Effector memory CD8-positive, alpha-beta T cell (primary cell): ENCODE results near the gene TEPSIN.

Experiments used
- ATAC-seq: fragments of 150-1000 bp; cut with Tn5 transposase; replicated peaks from 2 replicates; pipeline ENCODE4 v1.10.0; 2021; ENCODE audit warnings: mild to moderate bottlenecking, moderate library complexity
- DNase-seq, 3 experiments: peaks; one replicate each; pipeline ENCODE4 v3.0.0; 2021
- H3K27ac Mint-ChIP-seq, 2 donors: one replicate each; pipeline ENCODE4 v1.8.0; 2022; ENCODE audit warnings: mild to moderate bottlenecking in 2 of 2, mixed read lengths in 2 of 2, moderate library complexity in 2 of 2
- H3K27me3 Mint-ChIP-seq, 2 donors: one replicate each; pipeline ENCODE4 v1.8.0; 2022; ENCODE audit warnings: mixed read lengths in 2 of 2
- H3K36me3 Mint-ChIP-seq: one replicate; pipeline ENCODE4 v1.8.0; 2022; ENCODE audit warnings: mild to moderate bottlenecking, moderate library complexity, mixed read lengths; ENCODE audit not compliant: insufficient read depth
- H3K4me1 Mint-ChIP-seq, 2 donors: one replicate each; pipeline ENCODE4 v1.8.0; 2022; ENCODE audit warnings: low read depth in 2 of 2, mixed read lengths in 2 of 2
- H3K4me3 Mint-ChIP-seq, 2 donors: one replicate each; pipeline ENCODE4 v1.8.0; 2022; ENCODE audit warnings: mild to moderate bottlenecking in 2 of 2, mixed read lengths in 2 of 2, moderate library complexity in 2 of 2
- H3K9me3 Mint-ChIP-seq, 2 donors: one replicate each; pipeline ENCODE4 v1.8.0; 2022; ENCODE audit warnings: mixed read lengths in 2 of 2

The TEPSIN gene

DNA sequence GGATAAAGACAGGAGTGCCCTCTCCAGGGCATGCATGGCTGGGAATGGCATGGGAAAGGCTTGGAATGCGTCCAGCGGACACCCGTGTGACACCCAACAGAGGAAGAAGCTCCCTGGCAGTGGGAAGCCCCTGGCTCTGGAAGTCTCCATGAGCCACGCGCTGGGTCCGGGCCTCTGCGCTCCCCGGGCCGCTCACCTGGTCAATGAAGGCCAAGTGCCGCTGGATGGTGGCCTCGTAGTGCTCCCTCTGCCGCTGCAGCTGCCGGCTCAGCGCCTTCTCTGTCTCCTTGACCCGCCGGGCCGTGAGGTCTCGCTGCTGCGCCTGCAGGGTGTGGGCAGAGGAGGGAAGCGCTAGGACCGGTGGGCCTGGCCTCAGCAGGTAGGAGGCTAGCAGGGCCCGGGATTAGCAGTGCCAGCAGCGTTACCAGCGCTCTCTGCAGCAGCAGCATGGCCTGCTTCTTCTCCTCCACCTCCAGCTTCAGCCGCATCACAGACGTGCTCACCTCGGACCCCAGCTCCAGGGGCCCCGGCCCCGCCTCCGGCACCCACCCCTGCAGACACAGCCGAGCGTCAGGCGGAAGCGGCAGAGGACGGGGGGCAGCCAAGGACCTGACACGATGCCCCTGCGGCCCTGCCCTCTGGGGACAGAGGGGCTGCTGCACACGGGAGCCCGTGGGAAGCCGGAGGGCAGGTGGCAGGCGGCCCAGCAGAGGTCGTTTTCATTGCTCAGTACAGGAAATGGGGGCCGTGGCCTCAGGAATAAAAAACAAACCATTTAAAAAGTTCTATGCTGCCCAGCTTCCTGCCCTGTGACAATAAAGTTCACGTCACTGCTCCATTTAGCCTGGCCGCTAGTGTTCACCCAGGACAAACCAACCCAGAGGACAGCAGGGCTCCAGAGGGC, 42.1 kb downstream of the TEPSIN start:
- H3K4me3 Mint-ChIP-seq, result no peak overlapping the region
- no peaks in the 10 kb centered on the region for H3K9me3 Mint-ChIP-seq
- peaks cover 5% of the 10 kb centered on the region for H3K36me3 Mint-ChIP-seq
- no peak for DNase-seq
- ATAC-seq, result no peak
- H3K27ac Mint-ChIP-seq, result no peak overlapping the region
- H3K27me3 Mint-ChIP-seq, result no peaks in the 10 kb centered on the region
- no peaks in the 10 kb centered on the region for H3K4me1 Mint-ChIP-seq

DNA sequence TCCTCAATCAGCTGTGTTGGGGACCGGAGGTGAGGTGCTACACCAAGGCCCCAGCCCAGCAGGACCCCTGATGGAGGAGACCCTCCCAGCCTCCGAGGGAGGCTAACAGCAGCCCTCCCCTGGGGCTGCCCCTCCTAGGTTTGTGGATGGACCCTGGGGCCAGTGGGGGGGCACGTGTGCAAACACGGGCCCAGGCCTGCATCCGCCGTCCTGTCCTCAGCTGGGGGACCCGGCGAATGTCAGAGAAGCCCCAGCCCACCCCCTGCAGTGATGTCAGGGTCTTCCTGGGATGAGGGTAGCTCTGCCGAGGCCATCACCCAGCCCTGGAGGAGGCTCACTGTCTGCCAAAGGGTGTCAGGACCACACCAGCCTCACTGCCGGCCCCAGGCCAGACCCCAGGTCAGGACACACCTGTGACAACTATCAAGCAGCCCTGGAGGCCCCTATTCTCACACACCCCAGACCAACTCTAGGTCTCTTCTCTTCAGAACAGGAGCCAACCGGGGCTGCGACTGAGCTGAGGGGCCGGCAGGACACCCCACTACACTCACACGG, 42.8 kb downstream of the TEPSIN start:
- ATAC-seq (no peak), DNase-seq (no peak)
- Mint-ChIP-seq H3K4me3 (no peak overlapping the region), H3K27me3 (no peaks in the 10 kb centered on the region), H3K36me3 (peaks cover 5% of the 10 kb centered on the region), H3K4me1 (no peaks in the 10 kb centered on the region), H3K9me3 (no peaks in the 10 kb centered on the region), H3K27ac (no peak overlapping the region)

DNA sequence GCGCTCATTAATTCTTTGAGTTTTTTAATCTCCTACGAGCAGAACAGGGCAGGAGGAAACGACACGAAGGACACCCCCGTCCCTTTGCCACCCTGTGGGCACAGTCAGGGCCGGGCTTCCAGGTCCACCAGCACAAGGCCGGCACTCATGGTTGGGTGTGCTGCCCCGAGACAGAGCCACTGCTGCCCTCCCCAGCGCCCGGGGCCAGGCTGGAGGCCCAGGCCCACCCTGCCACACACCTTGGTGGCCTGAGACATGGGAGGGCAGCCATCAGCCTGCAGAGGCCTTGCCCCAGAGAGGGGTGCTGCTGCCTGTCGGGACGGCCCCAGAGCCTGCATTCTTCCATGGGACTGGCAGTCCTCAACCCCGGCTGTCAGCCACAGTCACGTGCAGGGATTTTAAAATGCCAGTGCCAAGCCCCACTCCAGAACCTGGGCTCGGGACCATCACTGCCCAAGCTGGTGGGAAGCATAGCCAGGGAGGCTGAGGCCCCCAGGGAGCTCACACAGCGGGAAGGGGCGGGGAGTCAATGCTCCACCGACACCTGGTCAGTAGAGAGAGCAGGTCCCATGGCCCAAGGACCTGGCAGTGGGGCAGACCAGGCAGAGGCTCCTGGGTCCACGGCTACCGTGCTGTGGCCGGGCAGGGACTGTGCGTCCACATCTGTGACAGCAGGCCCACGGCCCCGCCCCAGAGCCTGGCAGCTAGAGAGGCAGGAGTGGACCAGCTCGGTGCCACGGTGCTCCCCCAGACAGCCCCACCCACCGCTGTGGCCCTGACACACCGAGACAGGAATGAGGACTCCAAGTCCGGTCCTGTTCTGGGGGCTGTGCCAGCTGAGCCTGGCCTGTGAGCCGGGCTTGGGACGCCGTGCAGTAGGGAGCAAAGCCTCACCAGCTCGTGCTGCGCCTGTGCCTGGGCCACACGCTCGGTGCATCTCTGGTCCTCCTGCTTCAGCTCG, 43.6 kb downstream of the TEPSIN start:
- no peak for ATAC-seq
- Mint-ChIP-seq H3K27me3 (no peaks in the 10 kb centered on the region), H3K27ac (no peak overlapping the region), H3K4me1 (no peaks in the 10 kb centered on the region), H3K4me3 (no peak overlapping the region), H3K9me3 (no peaks in the 10 kb centered on the region), H3K36me3 (peaks cover 5% of the 10 kb centered on the region)
- no peak for DNase-seq

DNA sequence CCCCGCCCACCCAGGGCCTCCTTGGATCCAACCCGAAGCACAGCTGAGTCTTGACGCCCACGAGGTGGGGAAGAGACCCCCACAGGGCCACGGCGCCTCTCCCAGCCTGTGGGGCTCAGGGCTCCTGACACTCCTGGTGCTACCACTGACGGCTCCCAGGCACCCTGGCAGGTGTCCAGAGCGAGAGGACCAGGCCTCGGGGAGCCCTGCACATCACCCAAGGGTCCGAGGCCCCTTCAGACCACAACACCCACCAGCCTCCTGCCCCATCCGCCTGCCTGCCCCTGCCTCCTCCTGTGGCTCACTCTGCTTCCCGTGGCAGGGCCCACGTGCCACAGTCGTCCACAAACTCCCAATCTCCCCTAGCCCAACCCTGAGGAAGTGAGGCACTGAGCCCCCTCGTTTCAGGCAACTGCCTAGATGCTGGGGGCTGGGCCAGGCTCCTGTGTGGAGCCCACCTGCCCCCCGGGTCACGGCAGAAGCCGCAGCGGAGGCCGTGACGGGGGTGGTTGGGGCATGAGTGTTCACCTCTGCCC, 44.6 kb downstream of the TEPSIN start:
- DNase-seq (no peak), ATAC-seq (no peak)
- Mint-ChIP-seq H3K27me3 (no peaks in the 10 kb centered on the region), H3K27ac (no peak overlapping the region), H3K9me3 (no peaks in the 10 kb centered on the region), H3K36me3 (peaks cover 5% of the 10 kb centered on the region), H3K4me1 (no peaks in the 10 kb centered on the region), H3K4me3 (no peak overlapping the region)

DNA sequence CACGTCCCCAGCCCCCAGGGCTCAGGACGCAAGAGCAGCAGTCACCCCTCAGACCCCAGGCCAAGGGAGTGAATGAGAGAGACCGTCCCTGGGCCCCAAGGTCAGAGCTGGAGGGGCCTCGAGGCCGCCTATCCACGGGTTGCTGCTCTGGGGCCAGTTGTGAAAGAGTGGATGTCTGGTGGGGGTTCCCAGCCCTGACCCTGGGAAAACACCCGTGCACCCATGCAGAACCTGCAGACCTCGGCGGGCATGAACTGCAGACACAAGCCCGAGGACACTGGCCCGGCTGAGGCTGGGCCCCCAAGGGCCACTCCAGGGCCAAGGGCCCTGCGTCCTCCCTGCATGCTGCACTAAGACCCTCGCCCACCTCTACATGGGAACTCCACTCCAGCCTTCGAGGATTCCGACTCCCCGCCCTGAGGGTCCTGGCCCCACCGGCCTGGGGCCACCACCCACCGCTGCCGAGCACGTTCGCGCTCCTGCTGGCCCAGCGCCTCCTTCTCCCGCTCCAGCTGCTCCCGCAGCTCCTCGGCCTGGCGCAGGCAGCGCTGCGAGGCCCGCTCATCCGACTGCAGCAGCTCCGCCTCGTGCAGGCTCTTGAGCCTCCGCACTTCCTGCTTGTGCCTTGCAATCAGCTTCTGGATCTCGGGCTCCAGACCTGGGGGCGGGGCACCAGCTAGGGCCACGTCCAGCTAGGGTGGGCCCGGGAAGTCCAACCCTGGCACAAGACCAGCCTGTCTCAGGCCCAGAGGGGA, 45.2 kb downstream of the TEPSIN start:
- no peaks in the 10 kb centered on the region for H3K4me1 Mint-ChIP-seq

DNA sequence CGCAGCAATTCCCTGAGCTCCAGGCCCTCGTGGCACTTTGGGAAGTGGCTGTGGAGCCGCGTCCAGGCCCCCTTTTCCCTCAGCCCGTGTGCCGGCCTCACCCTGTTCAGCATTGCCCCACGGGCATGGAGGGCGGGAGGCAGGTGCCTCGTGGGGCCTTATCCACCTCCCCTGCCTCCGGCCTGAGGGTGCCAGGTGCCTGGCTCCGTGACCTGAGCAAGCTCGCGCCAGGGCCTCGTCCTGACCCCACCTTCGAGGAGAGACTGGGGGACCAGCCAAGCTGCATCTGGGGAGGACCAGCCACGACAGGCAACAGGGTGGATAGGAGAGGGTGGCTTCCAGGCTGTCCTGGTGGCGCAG, 45.8 kb downstream of the TEPSIN start:
- H3K27me3 Mint-ChIP-seq, result no peaks in the 10 kb centered on the region

More for the DNA sequence above, 45.2 kb downstream of the TEPSIN start:
- ATAC-seq (no peak), DNase-seq (no peak)
- Mint-ChIP-seq H3K27ac (no peak overlapping the region), H3K9me3 (no peaks in the 10 kb centered on the region), H3K27me3 (no peaks in the 10 kb centered on the region), H3K36me3 (peaks cover 5% of the 10 kb centered on the region), H3K4me3 (no peak overlapping the region)

DNA sequence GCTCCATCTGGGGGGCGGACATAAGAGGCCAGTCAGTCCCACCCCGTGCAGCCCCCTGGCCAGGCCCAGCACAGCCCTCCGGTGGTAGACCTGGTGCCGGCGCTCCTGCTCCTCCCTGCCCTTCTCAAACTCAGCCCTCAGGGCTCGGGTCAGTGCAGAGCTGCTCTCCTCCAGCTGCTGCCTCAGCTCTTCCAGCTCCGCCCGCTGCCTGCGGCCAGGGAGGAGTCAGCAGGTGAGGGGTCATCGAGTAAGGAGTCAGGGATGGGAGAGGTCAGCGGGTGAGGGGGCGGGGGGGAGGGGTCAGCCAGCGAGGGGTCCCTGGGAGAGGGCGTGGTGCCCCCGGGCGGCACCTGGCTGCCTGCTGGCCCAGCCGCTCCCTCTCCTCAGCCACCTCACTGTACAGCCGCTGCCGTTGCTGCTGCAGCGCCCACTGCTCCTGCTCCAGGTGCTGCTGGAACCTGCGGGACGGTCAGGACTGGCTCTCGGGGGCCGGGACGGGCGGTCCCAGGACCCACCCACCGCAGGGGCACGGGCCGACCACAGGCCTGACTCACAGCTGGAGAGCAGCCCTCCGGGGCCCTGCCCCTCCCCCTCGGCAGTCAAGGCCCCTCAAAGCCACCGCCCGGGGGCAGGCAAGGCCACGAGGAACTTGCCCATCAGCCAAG, 46.3 kb downstream of the TEPSIN start:
- H3K4me1 Mint-ChIP-seq, result no peaks in the 10 kb centered on the region
- H3K27me3 Mint-ChIP-seq, result no peaks in the 10 kb centered on the region
- no peak for ATAC-seq
- H3K4me3 Mint-ChIP-seq, result no peak overlapping the region
- H3K36me3 Mint-ChIP-seq, result peaks cover 5% of the 10 kb centered on the region
- no peak for DNase-seq
- H3K9me3 Mint-ChIP-seq, result no peaks in the 10 kb centered on the region
- H3K27ac Mint-ChIP-seq, result no peak overlapping the region

More for the DNA sequence above, 45.8 kb downstream of the TEPSIN start:
- Mint-ChIP-seq H3K4me1 (no peaks in the 10 kb centered on the region), H3K4me3 (no peak overlapping the region), H3K36me3 (peaks cover 5% of the 10 kb centered on the region), H3K27ac (no peak overlapping the region), H3K9me3 (no peaks in the 10 kb centered on the region)
- DNase-seq, result no peak
- ATAC-seq, result no peak

DNA sequence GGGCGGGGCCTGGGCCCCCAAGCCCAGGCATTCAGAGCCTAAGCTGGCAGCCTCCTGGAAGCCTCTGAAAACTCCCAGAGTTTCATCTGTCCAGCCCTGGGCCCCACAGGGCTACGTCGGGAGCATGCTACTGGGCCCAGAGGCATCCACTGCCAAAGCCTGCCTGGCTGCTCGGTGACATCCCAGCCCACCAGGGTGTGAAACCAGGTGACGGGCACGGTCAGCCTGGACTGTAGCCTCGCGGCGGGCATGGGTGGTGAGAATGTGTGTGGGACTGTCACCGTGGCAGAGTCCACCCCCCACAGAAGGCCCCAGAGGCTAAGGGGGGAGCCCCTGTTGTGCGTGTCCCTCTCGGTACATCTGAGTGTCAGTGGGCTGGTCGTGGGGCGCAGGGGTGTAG, 47.2 kb downstream of the TEPSIN start:
- no peak for DNase-seq
- Mint-ChIP-seq H3K27ac (no peak overlapping the region), H3K4me3 (no peak overlapping the region), H3K27me3 (no peaks in the 10 kb centered on the region), H3K36me3 (peaks cover 5% of the 10 kb centered on the region), H3K4me1 (no peaks in the 10 kb centered on the region), H3K9me3 (no peaks in the 10 kb centered on the region)
- ATAC-seq, result no peak

DNA sequence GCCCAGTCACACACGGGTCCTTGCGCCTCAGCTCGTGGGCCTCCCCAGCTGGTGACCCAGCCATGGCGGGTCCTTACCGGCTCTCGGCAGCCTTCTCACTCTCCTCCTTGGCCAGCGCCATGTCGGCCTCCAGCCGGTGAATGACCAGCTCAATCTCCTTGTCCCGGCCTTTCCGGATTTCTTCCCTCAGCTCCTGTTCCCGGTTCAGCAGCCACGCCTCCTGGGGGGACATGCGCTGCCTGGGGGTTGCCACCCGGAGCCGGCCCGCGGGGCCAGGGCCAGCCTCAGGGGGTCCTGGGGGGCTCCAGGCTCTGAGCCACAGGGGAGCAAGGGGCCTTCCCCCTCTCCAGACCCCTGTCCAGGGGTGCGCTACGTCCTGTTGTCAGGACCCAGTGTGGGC, 47.7 kb downstream of the TEPSIN start:
- DNase-seq, result no peak

DNA sequence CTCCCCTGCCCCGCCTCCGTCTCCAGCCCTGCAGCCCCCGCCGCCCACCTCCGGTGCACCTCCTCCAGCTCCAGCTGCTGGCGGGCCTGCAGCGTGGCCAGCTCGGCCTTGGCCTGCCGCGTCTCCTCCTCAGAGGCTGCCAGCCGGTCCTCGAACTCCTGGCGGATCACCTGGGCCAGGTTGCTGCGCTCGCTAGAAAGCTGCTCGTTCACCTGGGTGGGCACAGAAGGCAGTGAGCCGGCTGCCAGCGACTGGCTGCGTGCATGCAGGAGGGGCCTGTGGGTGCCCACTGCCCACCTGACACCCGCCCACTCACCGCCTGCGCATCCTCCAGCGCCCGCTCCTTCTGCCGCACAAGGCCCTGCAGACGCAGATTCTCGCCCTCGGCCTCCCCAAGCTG, 48.3 kb downstream of the TEPSIN start:
- Mint-ChIP-seq H3K27ac (no peak overlapping the region), H3K4me1 (no peaks in the 10 kb centered on the region), H3K36me3 (peaks cover 5% of the 10 kb centered on the region), H3K4me3 (no peak overlapping the region), H3K27me3 (no peaks in the 10 kb centered on the region), H3K9me3 (no peaks in the 10 kb centered on the region)
- ATAC-seq (no peak), DNase-seq (no peak)

More for the DNA sequence above, 47.7 kb downstream of the TEPSIN start:
- no peak for ATAC-seq
- no peaks in the 10 kb centered on the region for H3K4me1 Mint-ChIP-seq
- no peaks in the 10 kb centered on the region for H3K27me3 Mint-ChIP-seq
- H3K36me3 Mint-ChIP-seq, result peaks cover 5% of the 10 kb centered on the region
- no peaks in the 10 kb centered on the region for H3K9me3 Mint-ChIP-seq
- H3K27ac Mint-ChIP-seq, result no peak overlapping the region
- no peak overlapping the region for H3K4me3 Mint-ChIP-seq

DNA sequence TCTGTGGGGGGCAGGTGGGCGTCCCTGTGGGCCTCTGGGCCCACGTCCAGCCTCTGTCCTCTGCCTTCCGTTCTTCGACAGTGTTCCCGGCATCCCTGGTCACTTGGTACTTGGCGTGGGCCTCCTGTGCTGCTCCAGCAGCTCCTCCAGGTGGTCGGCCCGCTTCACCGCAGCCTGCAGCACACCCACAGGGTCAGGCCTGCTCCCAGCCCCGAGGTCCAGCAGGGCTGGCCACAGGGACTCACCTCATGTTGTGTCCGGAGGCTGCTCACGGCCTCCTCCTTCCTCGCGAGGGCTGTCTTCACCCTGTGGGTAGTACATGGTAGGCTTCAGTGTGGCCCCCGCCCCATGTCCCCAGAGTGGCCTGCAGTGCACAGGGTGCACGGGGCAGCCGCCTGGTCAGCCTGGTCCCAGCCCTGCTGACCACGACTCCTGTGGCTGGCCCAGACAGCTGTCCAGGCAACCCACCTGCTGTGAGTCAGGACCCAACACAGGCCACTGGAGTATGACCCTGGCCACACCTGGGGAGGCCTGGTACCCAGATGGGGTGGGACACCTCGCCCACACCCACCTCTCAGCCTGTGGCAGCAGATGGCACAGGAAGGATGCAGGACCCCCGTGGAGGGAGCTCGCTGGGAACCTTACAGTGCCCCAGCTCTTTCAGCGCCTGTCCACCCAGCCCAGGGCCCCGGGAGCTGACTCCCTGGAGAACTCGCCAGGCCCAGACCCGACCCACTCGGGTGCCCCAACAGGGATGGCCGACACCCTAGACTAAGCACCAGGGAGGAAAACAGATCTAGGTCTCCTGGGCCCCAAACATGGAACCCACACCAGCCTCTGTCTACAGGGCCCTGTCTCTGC, 49.0 kb downstream of the TEPSIN start:
- ATAC-seq, result no peak
- H3K27ac Mint-ChIP-seq, result no peak overlapping the region
- no peaks in the 10 kb centered on the region for H3K4me1 Mint-ChIP-seq
- H3K27me3 Mint-ChIP-seq, result no peaks in the 10 kb centered on the region
- no peaks in the 10 kb centered on the region for H3K9me3 Mint-ChIP-seq
- peaks cover 7% of the 10 kb centered on the region for H3K36me3 Mint-ChIP-seq
- no peak for DNase-seq
- H3K4me3 Mint-ChIP-seq, result no peak overlapping the region

DNA sequence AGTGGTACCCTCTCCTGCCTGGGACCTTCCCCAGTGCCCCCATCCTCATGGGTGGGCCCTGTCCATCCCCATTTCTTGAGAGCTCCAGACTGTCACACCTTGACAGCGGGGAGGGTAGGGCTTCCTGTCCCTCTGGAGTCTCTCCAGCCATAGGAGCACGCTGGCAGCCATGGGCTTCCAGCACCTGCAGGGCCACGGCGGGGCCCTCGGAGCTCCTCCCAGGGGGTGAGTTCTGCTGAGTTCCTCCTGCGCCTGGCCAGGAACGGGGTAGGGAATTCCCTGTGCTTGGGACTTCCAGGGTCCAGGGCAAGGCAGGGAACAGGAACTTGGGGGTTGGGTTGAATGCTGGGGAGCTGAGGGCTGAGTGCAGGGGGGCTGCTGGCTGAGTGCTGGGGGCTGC, 49.8 kb downstream of the TEPSIN start:
- Mint-ChIP-seq H3K36me3 (peaks cover 3% of the 10 kb centered on the region), H3K4me3 (no peak overlapping the region), H3K27ac (no peak overlapping the region), H3K9me3 (no peaks in the 10 kb centered on the region), H3K27me3 (peaks cover 0 to 7% of the 10 kb centered on the region in 2 donors), H3K4me1 (no peaks in the 10 kb centered on the region)
- ATAC-seq (no peak), DNase-seq (no peak)
